Heart left ventricle (tissue), 16 donors: Measurements from ENCODE around the gene ICA1. TPM values are rescaled to one million over a fixed set of nuclear protein-coding genes. Genes with fewer than 3 reads are reported as not detected.

Experiments used
- ATAC-seq, 4 donors: fragments of 200-7000 bp; cut with Tn5 transposase; one replicate each; pipeline ENCODE4 v1.9.1; 2020 to 2022; ENCODE audit warnings: moderate library complexity in 4 of 4, mild to moderate bottlenecking in 3 of 4, moderate number of reproducible peaks in 1 of 4
- DNase-seq, 5 donors: peaks; one replicate each; pipeline ENCODE4 v3.0.0-alpha.2; 2020
- H3K27ac ChIP-seq, 12 donors: fragments of 200-600 bp; sonication (generic) in 4 of 12; one replicate each; pipeline versions ENCODE4 v1.5.0 to v1.8.0; 2016 to 2022; ENCODE audit warnings: mild to moderate bottlenecking in 2 of 12
- H3K27me3 ChIP-seq, 9 donors: fragments of 200-600 bp; sonication (generic) in 2 of 9; one replicate each; pipeline versions ENCODE4 v1.5.1 to v1.8.0; 2016 to 2022; ENCODE audit warnings: mild to moderate bottlenecking in 3 of 9
- H3K36me3 ChIP-seq, 9 donors: fragments of 200-600 bp; sonication (generic) in 2 of 9; one replicate each; pipeline versions ENCODE4 v1.5.0 to v1.8.0; 2018 to 2022; ENCODE audit warnings: mild to moderate bottlenecking in 2 of 9
- H3K4me1 ChIP-seq, 12 donors: fragments of 200-600 bp; sonication (generic) in 4 of 12; one replicate each; pipeline versions ENCODE4 v1.5.0 to v1.8.0; 2016 to 2022; ENCODE audit warnings: mild to moderate bottlenecking in 3 of 12
- H3K4me3 ChIP-seq, 12 donors: fragments of 200-600 bp; sonication (generic) in 4 of 12; one replicate each; pipeline versions ENCODE4 v1.5.0 to v1.8.0; 2017 to 2022; ENCODE audit warnings: mild to moderate bottlenecking in 9 of 12, moderate library complexity in 4 of 12
- H3K9me3 ChIP-seq, 12 donors: fragments of 200-600 bp; sonication (generic) in 4 of 12; one replicate each; pipeline versions ENCODE4 v1.5.0 to v1.8.0; 2016 to 2022; ENCODE audit warnings: mild to moderate bottlenecking in 1 of 12
- CTCF ChIP-seq, 12 donors: fragments of 200-600 bp; sonication (generic) in 4 of 12; IDR thresholded peaks; one replicate each; pipeline versions ENCODE4 v1.5.0 to v1.8.0; 2018 to 2022; ENCODE audit warnings: antibody characterized with exemption in 12 of 12, mild to moderate bottlenecking in 5 of 12
- POLR2A ChIP-seq, 2 donors: fragments of 450-650 bp; IDR thresholded peaks; one replicate each; pipeline ENCODE4 v1.6.1; 2017; ENCODE audit warnings: antibody characterized with exemption in 2 of 2, mild to moderate bottlenecking in 2 of 2, moderate library complexity in 2 of 2
- WGBS, 4 donors: extraction: QIAGEN DNeasy Blood & Tissue Kit in 2 of 4; methylation state at CpG; one replicate each; pipeline versions ENCODE4 v1.1.5 to v1.1.7; 2013 to 2018; 5-methylcytosine and 5-hydroxymethylcytosine counted together
- intact Hi-C, 10 donors: fragments of 100-400 bp; cut with DNase I; formaldehyde crosslinking; loops; one replicate each; pipeline versions ENCODE4 v1.11.1 to v1.14.2; 2022
- polyA plus RNA-seq, 2 donors: library from polyadenylated mRNA; stranded (reverse); fragments of 200-250 nt; gene quantifications; one replicate each; pipeline ENCODE4 v1.2.3, GENCODE V29; 2013
- total RNA-seq, 9 donors: library from RNA; depleted of rRNA in 2 of 9; stranded (reverse); fragments of >200 nt in 2 of 9; fragmentation: NEBNext Ultra II Directional in 3 of 9; extraction: Animal tissue kit (Norgen Biotek cat#: 25700) in 3 of 9; gene quantifications; one replicate each; pipeline versions ENCODE4 v1.1.0 to v1.2.4, GENCODE V29; 2016 to 2023
- donor health status: ischemic (EF 13 %, LVEDD 7.1; RV severe dilation, severe dysfunction).
- donor health status: healthy with polysubstance abuse.
- donor health status: DM: no; HTN: yes; CAD: no.
- donor health status: DM: no; HTN: no; CAD: no.
- donor health status: ischemic (EF 25% LVEDD 6.9; RV normal size, moderate dysfunction).
- donor health status: ischemic (EF 25% LVEDD 5.7; RV mildly dilated, moderate dysfunction).
- donor health status: healthy.
- donor health status: DM: yes; HTN: yes; CAD: no.
- donor health status: ischemic (EF 35%, LVEDD 5.7; RV mildly dilated, moderate dysfunction).
- donor health status: nonischemic (EF 11% LVEDD 7.7; RV severe dilation, severe dysfunction).
- donor health status: DM: yes; HTN: yes; CAD: no.
- donor health status: PGD.
- donor health status: ischemic (EF 29% LVEDD 5.4; RV normal size, mild dysfunction).
- donor health status: nonischemic (EF 23%, LVEDD 6.1; RV moderate dilation, normal function).

The ICA1 gene
- total and polyA plus RNA-seq, 11 donors = 23.8 to 74.4 (median 54.4) TPM

- Histone ChIP-seq H3K27me3 (no peaks in the 10 kb centered on the region), H3K27ac (peak overlapping the region in 5 of 12 donors; percentile 8 to 49 (median 37)), H3K4me3 (no peak overlapping the region), H3K4me1 (peaks cover 0 to 13% (median 0%) of the 10 kb centered on the region in 12 donors), H3K9me3 (no peaks in the 10 kb centered on the region), H3K36me3 (peaks cover 0 to 42% (median 4%) of the 10 kb centered on the region in 9 donors)
- DNase-seq (peak in 1 of 5 donors; percentile 38), ATAC-seq (peak; percentile 78 to 91 (median 86))
- 32 to 42% (median 36%) methylated on average over 2 of the region's 2 CpGs for WGBS, 4 donors
- intact Hi-C loops = loop anchor here in 1 of 10 donors (10.0 kb wide), 1 partner anchor 632 kb away; no protein-coding TSS in a partner anchor
- no peak for TF ChIP-seq CTCF (IDR thresholded peaks at IDR 0.05)
- no peak for TF ChIP-seq POLR2A (IDR thresholded peaks at IDR 0.05)
These were observed 35.5 kb downstream of the ICA1 start for GRCh38 chr7:8226501-8226900.

- H3K27me3 ChIP-seq = no peaks in the 10 kb centered on the region
- WGBS, 4 donors = 83 to 90% (median 89%) methylated on average over 5 of the region's 5 CpGs
- no peak overlapping the region for H3K4me3 ChIP-seq
- no peak for ATAC-seq
- H3K4me1 ChIP-seq = peaks cover 0 to 13% (median 0%) of the 10 kb centered on the region in 12 donors
- DNase-seq = no peak
- no peak overlapping the region for H3K27ac ChIP-seq
- peaks cover 0 to 58% (median 14%) of the 10 kb centered on the region in 9 donors for H3K36me3 ChIP-seq
- H3K9me3 ChIP-seq = no peaks in the 10 kb centered on the region
- intact Hi-C loops = loop anchor here in 1 of 10 donors (10.0 kb wide), 1 partner anchor 627 kb away; no protein-coding TSS in a partner anchor
- no peak for TF ChIP-seq CTCF (IDR thresholded peaks at IDR 0.05)
- TF ChIP-seq POLR2A (IDR thresholded peaks at IDR 0.05) = no peak
These were observed 40.4 kb downstream of the ICA1 start for GRCh38 chr7:8221567-8221966.

GRCh38 chr7:8221101-8221495 is 40.9 kb downstream of the ICA1 start:
- TF ChIP-seq CTCF (IDR thresholded peaks at IDR 0.05) (no peak), POLR2A (IDR thresholded peaks at IDR 0.05) (no peak)

GRCh38 chr7:8220376-8221100 is 41.4 kb downstream of the ICA1 start:
- DNase-seq = no peak
- Histone ChIP-seq H3K4me3 (no peak overlapping the region), H3K27ac (no peak overlapping the region), H3K27me3 (no peaks in the 10 kb centered on the region), H3K36me3 (peaks cover 0 to 63% (median 15%) of the 10 kb centered on the region in 9 donors), H3K4me1 (peaks cover 0 to 7% (median 0%) of the 10 kb centered on the region in 12 donors), H3K9me3 (no peaks in the 10 kb centered on the region)
- ATAC-seq = peak in 1 of 4 donors; percentile 29
- 85 to 91% (median 88%) methylated on average over 7 of the region's 7 CpGs for WGBS, 4 donors
- intact Hi-C loops = loop anchor here in 1 of 10 donors (10.0 kb wide), 1 partner anchor 626 kb away; no protein-coding TSS in a partner anchor
- TF ChIP-seq CTCF (IDR thresholded peaks at IDR 0.05) (no peak), POLR2A (IDR thresholded peaks at IDR 0.05) (no peak)

More at GRCh38 chr7:8221101-8221495, 40.9 kb downstream of the ICA1 start:
- H3K36me3 ChIP-seq = peaks cover 0 to 60% (median 14%) of the 10 kb centered on the region in 9 donors
- 81 to 89% (median 86%) methylated on average over 5 of the region's 5 CpGs for WGBS, 4 donors
- DNase-seq (no peak), ATAC-seq (no peak)
- H3K4me3 ChIP-seq = no peak overlapping the region
- H3K27me3 ChIP-seq = no peaks in the 10 kb centered on the region
- intact Hi-C loops = loop anchor here in 1 of 10 donors (10.0 kb wide), 1 partner anchor 626 kb away; no protein-coding TSS in a partner anchor
- H3K9me3 ChIP-seq = no peaks in the 10 kb centered on the region
- peaks cover 0 to 8% (median 0%) of the 10 kb centered on the region in 12 donors for H3K4me1 ChIP-seq
- H3K27ac ChIP-seq = no peak overlapping the region
